SW480 (cell line): ENCODE results near the gene GARNL3.

ENCODE experiments used
- DNase-seq: peaks from one replicate; pipeline ENCODE4 v3.0.0-alpha.2; 2016; ENCODE audit warnings: low spot score

The GARNL3 gene, protein sequence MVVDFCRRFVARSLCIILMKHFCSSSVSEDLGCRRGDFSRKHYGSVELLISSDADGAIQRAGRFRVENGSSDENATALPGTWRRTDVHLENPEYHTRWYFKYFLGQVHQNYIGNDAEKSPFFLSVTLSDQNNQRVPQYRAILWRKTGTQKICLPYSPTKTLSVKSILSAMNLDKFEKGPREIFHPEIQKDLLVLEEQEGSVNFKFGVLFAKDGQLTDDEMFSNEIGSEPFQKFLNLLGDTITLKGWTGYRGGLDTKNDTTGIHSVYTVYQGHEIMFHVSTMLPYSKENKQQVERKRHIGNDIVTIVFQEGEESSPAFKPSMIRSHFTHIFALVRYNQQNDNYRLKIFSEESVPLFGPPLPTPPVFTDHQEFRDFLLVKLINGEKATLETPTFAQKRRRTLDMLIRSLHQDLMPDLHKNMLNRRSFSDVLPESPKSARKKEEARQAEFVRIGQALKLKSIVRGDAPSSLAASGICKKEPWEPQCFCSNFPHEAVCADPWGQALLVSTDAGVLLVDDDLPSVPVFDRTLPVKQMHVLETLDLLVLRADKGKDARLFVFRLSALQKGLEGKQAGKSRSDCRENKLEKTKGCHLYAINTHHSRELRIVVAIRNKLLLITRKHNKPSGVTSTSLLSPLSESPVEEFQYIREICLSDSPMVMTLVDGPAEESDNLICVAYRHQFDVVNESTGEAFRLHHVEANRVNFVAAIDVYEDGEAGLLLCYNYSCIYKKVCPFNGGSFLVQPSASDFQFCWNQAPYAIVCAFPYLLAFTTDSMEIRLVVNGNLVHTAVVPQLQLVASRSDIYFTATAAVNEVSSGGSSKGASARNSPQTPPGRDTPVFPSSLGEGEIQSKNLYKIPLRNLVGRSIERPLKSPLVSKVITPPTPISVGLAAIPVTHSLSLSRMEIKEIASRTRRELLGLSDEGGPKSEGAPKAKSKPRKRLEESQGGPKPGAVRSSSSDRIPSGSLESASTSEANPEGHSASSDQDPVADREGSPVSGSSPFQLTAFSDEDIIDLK

DNA sequence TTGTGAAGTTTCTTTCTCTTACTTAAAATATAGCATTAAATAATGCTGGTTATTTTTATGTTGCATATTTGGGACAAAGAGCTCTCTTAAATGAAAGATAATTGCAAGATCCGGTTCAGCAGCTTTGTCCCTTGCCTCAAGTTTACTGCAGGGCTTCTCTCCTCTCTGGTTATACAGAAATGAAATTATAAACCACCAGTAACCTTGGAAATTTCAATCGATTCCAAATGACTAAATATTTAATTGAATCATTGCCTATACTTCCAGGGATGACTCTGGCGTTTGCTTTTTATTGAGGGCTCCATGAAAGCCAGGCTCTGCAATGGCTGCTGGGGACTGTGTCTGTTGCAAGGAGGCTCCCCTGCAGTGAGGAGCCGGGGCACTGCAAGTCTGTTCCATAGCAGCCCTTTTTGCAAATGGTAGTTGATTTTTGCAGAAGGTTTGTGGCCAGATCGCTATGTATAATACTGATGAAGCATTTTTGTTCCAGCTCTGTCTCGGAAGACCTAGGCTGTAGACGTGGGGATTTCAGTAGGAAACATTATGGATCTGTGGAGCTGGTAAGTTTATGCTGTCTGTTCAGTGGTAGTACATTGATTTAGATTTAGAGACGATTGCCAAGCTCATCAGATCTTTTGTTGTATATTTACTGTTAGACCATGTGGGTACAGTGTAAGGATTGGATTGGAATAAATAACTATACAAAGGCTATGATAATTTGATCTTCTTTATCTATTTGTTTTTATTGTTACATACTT, at the start of gene GARNL3:
GARNL3 (plus strand) TSS at position 313 of the 758 bp plus-strand sequence; CDS start at position 417, 104 bp downstream.
- no peak for DNase-seq

GRCh38 chr9:127215268-127216209, 49.0 kb upstream of the GARNL3 start:
- no peak for DNase-seq

DNA sequence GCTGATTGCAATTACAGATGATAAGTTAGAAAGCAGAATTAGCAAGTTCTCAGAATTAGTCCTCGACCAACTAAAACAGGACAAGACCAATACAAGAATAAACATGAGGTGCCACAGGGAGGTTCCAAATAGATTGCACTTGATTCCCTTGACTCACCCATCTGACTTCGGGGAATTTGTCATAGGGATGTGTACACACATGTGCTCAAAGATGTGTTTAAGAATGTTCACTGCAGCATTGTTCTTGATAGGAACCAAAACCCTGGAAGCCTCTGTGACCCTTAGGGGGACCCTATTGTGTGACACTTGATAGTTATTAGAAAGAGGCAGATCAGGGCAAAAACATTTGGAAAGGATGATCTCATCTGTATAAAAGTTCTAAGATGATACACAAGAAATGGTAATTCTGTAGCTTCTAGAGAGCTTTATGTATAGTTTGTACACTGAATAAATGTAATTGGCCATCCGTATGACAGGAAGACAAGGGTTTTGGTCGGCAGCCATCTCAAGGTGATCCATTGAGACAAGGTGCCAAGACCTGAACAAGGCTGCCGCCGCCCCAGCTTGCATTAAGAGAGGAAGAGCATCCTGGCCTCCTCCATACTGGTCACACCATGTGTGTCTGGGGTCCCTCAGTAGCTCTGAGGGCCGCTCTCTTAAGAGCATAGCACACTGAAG, 48.2 kb upstream of the GARNL3 start:
- DNase-seq: no peak

DNA sequence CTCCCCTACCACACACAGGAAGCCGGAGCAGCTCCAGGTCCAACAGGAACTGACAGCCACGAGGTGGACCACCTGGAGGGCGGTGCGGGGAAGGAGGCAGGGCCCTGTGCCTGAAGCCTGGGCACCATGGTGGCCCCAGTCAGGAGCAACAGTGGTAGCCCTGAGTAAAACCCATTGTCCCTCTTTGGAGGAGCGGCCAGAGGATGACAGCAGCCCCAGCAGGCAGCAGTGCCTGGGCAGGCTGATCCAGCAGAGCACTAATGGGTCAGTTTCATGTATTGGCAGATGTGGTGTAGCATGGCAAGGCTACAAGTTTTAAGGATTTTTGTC, 47.7 kb upstream of the GARNL3 start:
- DNase-seq: no peak

- DNase-seq: no peak
These were observed 45.8 kb upstream of the GARNL3 start for GRCh38 chr9:127218818-127219217.

GRCh38 chr9:127219520-127219919, 45.1 kb upstream of the GARNL3 start:
- DNase-seq: no peak

DNA sequence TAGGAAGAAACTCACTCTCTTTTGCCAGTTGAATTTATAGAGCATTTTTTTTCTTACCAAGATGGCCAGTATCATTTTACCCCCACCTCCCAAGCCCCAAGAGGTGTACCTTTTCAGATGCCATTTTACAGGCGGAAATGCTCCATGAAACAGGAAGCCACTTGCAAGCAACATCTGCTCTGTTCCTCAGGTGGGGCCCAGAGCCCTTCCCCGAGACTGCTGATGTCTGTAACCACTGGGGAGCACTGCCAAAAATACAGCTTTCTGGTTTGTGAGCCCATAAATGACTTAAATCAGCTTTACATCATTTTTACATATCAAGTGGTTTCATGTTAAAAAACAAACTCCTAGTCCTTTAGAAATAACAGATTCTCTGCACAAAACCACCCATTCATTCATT, 42.9 kb upstream of the GARNL3 start:
- no peak for DNase-seq

GRCh38 chr9:127222388-127223095, 42.0 kb upstream of the GARNL3 start:
- DNase-seq: no peak

DNA sequence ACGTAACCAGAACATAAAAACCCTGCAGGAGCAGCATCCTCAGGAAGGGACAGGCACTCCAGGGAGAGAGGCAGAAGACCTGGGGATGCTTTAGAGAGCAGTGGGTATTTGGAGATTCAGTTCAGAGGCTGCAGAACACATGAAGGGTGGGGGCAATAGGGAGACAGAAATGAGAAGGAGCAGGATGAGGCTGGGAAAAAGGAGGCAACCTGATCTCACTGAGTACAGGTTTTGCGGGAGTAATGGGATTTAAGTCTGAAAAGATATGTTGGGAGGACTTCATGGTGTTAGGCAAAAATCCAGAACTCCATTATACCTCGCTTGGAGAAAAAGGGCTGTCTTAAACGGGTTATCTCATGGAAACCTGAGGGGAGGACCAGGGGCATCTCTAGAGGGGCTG, 41.3 kb upstream of the GARNL3 start:
- no peak for DNase-seq

- no peak for DNase-seq
These were observed 40.8 kb upstream of the GARNL3 start for GRCh38 chr9:127223810-127224177.

GRCh38 chr9:127224178-127224882, 40.2 kb upstream of the GARNL3 start:
- DNase-seq: peak; percentile 87

DNA sequence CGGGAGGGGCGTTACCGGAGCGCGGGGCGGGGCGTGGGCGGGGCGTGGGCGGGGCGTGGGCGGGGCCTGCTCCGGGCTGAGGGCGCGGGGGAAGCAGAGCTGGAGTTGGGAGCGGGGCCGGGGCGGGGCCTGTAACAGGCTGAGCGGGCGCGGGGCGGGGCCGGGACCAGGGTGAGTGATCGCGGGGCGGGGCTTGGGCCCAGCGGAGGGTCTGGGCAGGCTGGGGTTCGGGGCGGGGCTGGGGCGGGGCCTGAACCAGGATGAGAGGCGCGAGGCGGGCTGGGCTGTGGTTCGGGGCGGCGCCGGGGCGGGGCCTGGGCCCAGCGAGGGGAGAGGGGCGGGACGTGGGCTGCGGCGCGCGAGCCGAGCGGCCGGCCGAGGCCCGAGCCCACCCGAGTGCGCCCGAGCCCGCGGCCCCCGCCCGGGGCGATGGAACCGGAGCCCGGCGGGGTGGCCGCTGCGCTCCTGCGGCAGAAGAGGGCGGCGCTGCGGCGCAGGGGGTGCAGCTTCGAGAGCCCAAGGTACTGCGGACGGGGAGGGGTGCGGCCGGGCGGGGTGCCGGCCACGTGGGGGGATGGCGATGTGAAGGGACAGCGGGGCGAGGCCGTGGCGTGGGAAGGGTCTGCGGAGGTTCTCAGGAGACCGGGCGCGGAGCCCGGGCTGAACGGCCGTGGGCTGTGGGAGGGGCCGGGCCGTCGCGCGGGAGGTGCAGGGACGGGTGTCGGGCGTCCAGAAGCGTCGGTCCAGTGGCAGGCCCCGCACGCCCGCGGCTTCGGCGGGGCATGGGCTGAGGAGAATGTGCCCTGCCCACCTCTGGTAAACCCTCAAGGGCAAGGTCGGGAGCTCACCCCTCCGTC, 39.5 kb upstream of the GARNL3 start:
- DNase-seq: peak; percentile 86

- DNase-seq: no peak
These were observed 38.6 kb upstream of the GARNL3 start for GRCh38 chr9:127225801-127226625.

DNA sequence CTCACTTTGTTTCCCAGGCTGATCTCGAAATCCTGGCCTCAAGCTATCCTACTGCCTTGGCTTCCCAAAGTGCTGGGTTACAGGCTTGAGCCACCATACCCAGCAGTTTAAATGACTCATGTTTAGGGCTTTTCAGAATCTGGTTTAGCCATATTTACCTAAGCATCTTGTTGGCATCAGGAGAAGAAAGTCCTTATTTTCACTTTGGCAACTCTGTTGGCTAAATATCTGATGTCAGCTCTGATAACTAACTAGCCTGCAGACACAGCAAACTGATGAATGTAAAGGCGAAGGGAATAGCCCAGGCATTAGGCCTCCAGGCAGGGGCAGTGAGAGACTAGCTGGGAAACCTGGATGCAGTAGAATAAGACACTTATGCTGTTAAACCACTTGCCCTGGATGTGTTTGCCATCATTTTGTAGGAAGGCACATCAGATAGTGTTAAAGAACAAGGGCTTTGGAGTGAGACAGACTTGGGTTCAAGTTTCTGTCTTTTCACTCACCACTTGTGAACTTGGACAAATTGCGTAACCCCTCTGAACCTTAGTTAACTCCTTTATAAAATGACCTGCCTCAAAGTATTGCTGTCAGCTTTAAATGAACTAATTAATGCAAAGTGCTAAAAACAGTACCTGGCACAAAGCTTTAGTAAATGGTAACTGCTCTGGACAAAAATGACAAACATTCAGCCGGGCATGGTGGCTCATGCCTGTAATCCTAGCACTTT, 34.7 kb upstream of the GARNL3 start:
- DNase-seq: no peak

- DNase-seq: no peak
These were observed 32.9 kb upstream of the GARNL3 start for GRCh38 chr9:127231666-127232065.

DNA sequence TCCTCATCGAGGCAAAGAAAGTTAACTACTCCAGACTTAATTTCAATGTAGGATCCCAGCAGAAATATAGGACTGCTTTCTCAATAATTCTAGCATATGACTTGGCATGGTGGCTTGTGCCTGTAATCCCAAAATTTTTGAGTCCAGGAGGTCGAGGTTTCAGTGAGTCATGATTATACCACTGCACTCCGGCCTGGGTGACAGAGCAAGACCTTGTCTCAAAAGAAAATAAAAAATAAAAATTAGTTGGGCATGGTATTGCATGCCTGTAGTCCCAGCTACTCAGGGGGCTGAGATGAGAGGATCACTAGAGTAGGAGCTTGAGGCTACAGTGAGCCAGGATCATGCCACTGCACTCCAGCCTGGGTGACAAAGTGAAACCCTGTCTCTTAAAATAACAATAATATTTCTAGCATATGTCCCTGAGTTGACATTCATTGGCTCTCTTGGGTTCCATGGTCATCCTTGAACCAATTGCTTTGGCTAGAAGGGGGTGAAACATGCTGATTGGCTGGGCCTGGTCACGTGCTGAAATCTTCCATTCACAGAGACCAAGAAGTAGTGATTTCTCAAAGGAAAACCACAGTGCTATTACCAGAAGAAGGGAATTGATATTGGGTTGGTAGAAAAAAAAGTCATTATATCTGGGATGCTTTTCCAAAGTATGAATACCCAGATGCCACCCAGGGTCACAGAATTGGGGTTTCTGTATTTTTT, 31.6 kb upstream of the GARNL3 start:
- DNase-seq: no peak
